Muscle of back (tissue), 11 donors: ENCODE results near the gene TJAP1. TPM values are rescaled to one million over a fixed set of nuclear protein-coding genes. Genes with fewer than 3 reads are reported as not detected.
"Not testable (repeated sequence)": the region's sequence is repeated elsewhere in the genome, so short reads cannot be mapped to it uniquely, and the experiment has no call there.

Experiments
- DNase-seq, 3 donors: peaks; one replicate each; pipeline versions ENCODE4 v3.0.0 to v3.0.0-alpha.2; 2013
- polyA plus RNA-seq, 10 donors: library from polyadenylated mRNA; unstranded; fragments of 120-200 nt; gene quantifications; one replicate each; pipeline ENCODE4 v1.2.1, GENCODE V29; 2013; ENCODE audit not compliant: insufficient read length in 10 of 10

Gene TJAP1
- polyA plus RNA-seq, 10 donors, result 17.8 to 35.8 (median 25.1) TPM

DNA sequence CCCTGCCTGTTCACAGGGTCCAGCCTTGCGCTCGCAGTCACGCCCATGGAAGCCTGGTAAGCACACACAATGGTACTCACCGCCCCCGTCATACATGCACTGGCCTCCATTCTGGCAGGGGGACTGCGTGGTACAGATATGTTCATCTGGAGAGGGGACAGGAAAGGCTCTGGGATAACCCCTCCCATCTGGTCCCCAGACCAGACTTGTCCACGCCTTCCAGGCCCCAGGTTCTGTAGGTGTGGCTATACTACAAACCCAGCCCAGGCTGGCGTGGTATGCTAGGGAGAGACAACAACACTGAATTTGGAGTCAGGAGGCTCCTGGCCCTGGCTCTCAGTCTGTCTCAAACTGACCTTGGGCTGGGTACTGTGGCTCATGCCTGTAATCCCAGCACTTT lies 25.4 kb upstream of the TJAP1 start:
- no peak for DNase-seq

DNA sequence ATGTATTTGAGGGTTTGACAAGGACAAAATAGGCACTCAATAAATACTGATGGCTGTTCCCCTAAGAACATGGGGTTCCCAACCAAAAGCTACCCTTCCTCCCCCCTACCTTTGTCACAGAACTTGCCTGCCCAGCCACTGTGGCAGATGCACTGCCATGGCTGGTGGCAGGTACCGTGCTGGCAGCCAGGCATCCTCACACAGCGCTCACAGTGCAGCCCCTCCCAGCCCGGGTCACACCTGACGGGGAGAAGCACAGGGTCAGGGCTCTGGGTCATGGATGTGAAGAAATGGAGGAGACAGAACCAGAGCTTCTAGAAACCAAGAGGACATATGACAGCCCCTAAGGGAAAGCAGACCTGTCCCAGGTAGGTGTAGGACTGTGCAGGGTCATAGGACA lies 24.5 kb upstream of the TJAP1 start:
- no peak for DNase-seq

DNA sequence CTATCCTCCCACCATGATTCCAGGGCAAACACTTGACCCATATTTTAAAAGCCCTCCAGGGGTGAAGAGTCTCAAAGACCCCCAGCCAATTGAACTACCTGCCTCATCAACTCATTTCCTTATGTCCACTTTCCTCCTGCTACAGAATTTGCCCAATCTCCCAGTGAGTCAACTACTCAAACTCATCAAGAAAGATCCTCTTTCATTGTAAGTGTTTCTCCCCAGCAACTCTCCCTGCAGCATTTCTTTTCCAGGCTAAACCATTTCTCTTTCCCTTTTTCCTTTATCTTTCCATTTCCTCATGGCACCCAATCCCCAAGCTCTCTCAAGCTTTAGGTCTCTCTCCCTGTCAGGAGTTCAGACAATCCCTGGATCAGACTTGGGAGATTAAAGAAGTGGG lies 23.5 kb upstream of the TJAP1 start:
- DNase-seq, result no peak

DNA sequence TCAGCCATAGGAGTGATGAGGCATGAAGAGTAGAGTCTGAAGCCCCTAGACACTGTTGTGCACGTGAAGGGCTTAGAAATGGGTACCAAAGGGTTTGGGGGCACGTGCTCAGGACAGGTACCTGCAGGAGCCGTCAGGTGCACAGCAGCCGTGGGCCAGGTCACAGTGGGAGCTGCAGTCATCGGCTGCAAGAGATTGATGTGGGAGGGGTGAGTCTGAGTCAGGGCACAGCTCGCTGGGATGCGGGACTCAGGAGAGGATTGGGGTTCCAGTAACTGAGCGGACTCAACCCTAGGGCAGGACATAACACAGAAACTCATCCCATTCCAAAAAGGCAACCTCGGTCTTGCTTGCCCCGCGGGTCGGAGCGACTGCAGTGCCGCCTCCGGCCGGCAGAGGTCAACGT lies 23.1 kb upstream of the TJAP1 start:
- DNase-seq, result no peak

DNA sequence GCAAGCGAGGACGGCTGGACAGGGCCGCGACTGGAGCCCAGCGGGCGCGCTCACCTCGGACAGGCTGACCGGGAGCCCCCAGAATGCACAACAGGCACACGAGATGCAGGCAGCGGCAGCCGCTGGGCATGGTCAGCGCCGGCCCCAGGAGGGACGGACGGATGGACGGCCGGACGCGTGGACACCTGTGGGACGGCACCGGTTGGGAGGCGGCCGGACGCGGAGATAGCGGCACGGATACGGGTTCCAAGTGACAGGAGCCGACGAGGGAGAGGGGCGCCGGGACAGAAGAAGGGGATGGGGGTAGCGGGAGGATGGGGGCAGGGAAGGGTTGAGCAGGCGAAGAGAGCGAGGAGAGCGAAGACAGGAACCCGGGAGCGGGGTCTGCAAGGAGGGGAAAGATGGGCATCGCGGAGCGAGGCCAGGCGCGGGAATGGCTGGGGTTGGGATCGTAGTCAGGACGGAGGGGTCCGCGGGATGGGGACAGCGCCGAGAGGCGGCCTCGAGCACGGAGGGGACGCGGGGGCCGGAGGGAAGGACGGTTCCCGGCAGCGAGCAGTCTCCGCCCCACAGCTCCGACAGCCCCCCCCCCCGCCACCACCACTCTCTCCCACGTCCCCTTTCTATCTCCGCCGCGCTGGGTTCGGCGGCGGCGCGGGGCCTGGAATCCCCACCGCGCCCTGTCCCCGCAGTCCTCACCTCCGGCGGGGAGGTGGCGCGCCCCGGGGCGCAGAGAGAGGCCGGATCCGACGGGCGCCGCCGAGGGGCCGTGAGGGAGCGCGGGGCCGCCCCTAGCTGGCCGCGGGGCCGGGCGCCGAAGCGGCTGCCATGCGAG lies 22.5 kb upstream of the TJAP1 start:
- peak; percentile 65 to 93 (median 88) for DNase-seq

DNA sequence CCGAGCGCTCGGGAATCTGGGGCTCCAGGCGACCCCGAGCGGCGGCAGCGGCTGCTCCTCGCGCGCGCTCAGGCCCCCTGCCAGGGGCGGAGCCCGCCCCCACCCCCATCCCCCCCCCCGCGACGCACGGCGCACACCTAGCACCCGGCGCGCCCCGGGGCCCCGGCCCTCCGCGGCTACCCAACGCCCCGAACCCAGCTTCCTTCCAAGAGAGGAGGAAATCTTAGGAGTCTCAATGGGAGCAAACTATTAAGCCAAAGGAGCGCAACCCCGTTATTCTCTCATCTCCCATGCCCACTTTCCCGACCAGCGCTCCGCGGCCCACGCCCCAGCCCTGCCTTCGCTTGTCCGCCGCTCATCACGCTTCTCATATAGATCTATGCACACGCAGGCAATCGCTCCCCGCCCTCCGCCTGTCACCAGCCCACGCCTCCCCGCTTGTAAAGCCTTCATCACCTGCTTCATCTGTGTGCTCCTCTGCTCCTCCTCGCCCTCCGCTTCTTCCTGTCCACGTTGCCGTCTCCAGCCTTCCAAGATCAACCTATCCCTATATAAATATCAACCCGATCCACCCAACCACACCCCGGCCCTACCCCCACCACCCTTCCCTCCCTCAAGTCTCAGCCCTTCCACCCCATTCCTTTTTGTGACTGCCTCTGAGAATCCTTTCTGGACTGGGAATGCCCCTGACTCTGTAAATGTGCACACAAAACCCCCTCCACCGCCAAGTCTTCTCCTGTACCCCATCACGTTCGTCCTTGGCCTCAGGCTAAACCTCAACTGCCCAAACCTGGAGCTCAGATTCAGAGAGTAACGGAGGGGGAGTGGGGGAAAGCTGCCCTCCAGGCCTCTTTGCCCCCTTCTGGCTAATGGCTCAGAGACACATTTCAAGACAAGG lies 21.6 kb upstream of the TJAP1 start, which contains the start of gene DLK2:
Gene DLK2 (minus strand): TSS at position 18 of the 898 bp plus-strand sequence. CDS start 723 bp downstream, outside the sequence.
- peak in 2 of 3 donors; percentile 15 to 40 for DNase-seq

DNA sequence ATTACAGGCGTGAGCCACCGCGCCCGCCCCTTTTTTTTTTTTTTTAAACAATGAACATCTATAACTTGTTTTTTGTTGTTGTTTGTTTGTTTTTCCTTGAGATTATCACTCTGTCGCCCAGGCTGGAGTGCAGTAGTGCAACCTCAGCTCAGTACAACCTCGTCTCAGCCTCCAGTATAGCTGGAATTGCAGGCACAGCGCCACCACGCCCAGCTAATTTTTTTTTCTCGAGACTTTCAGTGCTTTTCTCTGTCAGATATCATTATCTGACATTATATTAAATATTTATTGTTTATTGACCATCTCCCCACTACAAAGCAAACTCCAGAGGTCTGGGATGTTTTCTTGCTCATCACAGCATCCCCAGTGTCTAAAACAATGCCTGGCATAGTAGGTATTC lies 19.7 kb upstream of the TJAP1 start:
- DNase-seq, result no peak

DNA sequence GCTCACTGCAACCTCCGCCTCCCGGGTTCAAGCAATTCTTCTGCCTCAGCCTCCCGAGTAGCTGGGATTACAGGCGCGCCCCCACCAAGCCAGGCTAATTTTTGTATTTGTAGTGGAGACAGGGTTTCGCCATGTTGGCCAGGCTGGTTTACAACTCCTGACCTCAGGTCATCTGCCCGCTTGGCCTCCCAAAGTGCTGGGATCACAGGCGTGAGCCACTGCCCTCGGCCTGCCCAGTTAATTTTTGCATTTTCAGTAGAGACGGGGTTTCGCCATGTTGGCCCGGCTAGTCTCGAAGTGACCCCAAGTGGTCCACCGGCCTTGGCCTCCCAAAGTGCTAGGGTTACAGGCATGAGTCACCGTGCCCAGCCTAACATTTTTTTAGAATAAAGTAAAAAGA lies 19.2 kb upstream of the TJAP1 start:
- not testable (repeated sequence) for DNase-seq

DNA sequence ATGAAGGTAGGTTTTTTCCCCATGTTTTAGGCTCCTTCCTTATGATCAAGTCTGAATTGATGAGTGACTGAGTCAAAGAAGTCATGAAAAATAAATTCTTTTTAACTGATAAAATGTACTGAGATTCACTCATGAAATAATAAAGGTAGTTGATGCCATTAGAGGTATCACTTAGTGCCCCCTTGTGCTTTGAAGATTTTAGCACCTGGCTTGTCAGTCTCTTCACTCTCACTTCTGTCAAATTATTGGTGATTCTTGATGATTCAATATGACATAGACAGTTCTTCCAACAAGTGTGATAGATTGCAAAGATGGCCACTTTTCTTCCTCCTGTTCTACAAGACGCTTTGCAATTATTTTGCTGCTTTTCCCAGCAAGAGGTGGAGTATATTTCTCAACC lies 17.8 kb upstream of the TJAP1 start:
- no peak for DNase-seq

DNA sequence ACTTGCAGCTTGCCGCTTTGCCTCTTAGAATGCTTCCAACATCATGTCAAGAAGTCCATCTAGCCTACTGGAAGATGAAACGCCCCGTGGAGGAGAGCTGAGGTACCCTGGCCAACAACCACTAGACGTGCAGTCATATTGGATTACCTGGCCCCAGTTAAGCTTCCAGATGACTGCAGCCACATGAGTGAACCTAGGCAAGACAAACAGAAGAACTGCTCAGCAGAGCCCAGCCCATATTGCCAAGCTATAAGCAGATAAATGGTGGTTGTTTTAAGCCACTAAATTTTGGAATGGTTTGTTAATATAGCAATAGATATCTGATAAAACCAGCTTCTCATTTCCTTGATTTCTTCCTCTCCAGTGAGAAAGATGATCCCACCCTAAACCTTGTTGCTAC lies 17.3 kb upstream of the TJAP1 start:
- DNase-seq, result no peak

DNA sequence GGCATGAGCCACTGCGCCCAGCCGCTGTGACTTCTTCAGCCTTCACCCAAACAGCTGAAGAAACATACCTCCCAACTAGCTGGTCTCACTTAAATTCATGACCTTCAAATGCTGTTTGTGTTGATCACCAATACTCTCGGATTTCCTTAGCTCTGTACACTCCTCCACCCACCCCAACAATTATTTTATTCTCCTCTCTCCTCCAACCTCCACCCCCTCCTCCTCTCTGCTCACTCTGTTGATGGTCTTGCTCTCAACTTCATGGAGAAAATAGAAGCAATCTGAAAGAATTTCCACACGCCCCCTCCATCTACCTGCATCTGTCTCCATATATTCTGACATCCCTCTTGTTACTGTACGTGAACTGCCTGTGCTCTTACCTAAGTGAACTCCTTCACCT lies 15.4 kb upstream of the TJAP1 start:
- no peak for DNase-seq

DNA sequence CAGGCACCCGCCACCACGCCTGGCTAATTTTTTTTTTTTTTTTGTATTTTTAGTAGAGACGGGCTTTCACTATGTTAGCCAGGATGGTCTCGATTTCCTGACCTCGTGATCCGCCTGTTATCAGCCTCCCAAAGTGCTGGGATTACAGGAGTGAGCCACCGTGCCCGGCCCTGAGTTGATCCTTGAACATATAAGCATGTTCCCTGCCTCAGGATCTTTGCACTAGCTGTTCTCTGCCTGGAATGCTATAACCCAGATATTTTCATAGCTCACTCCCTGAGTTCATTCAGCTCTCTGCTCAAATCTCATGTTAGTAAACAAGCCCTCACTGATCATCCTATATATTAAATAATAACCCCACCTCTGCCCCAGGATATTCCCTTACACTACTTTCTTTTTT lies 13.0 kb upstream of the TJAP1 start:
- DNase-seq, result no peak

DNA sequence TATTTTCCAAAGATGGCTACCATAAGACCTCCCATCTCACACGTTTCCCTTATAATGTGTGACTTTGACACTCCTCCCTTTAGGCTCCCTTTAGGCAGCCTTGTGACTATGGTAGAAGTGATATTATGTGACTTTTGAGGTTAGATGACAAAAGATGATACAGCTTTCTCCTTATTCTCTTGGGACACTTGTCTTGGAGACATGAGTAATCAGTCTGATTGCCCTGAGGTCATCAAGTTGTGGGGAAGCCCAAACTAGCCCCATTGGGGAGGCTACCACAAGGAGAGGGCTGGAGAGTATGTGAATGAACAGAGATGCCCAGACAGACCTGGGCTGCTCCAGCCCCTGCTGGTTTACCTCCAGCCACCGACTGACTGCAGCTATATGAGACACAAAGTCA lies 11.4 kb upstream of the TJAP1 start:
- no peak for DNase-seq

DNA sequence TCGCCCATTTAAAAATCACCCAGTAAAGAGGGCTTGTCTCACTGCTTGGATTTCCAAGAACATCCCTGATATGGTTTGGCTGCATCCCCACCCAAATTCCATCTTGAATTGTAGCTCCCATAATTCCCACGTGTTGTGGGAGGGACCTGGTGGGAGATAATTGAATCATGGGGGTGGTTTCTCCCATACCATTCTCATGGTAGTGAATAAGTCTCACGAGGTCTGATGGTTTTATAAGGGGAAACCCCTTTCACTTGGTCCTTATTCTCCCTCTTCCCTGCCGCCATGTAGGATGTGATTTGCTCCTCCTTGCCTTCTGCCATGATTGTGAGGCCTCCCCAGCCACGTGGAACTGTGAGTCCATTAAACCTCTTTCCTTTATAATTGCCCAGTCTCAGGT lies 10.1 kb upstream of the TJAP1 start:
- DNase-seq, result not testable (repeated sequence)

DNA sequence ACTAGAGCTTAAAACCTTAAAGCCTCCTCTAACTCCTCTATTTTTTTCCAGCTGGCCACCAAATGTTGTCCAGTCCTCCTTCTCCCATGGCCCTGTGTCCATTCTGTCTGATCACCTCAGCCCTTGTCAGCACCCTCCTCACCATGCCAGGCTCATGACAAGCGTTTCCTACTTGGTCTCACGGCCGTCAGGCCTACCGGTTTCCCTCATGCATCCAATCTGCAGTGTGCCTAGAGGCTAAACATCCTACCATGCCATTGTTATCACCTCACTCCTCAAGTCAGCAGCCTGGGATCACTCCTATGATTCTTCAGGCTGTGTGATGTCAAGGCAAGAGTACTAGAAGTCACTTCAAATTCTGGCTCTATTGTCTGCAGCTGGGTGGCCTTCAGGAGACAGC lies 9.6 kb upstream of the TJAP1 start:
- DNase-seq, result no peak

DNA sequence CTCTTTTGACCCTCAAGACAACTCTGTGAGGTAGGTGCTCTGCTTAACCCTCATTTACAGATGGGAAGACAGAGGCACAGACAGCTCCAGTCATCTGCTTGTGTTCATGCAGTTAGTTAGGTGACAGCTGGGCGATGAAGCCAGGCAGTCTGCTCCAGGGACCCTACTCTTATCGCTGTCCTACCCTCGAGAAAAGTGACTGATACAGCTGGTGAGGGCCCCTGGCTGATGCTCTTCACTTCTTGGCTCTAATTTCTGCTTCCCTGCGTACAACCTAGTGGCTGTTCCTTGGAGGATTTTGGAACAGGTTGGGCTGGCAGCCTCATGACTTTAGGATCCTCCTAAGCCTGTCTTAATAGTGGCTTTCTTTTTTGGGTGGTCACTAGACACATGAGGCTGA lies 9.1 kb upstream of the TJAP1 start:
- DNase-seq, result no peak

DNA sequence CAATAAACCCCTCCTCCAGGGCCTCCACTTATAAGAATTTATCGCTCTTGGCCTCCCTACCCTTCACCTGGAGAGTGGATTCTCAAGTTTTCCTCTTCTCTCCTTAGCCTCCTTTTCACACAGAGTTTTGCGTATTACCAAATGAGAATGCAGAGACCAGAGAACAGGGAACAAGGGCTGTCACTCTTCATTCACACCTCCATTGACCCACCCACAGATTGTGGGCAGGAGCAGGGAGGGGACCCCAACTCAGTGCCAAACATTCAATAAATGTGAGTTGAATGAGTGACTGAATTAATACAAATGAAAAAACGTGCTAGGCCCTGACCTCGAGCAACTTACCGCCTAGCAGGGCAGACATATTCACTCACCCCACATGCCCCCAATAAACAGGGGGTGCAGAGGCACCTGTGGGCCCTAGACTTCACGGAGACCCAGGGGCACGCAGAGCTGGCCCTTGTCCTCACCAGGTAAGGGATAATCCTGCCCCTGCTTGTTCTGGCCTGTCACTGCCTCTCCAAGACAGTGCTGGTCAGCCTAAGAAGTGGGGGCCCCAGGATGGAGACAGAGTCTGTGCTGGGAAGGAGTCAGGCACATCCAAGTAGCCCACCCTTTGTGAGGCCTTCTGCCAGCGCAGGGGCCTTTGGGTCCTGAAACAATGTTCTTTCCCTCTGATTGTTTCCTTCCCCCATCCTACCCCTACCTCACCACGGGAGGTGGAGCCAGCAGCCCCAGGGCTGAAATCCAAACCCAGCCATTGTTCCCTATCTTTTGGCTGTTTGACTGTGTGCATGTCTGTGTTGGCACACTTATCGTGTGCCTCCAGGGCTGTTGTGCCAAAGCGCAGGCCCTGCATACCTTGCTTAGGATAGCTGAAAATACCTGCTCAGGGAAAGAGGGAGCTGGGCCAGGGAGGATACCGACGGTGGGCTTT lies 8.4 kb upstream of the TJAP1 start:
- no peak for DNase-seq

DNA sequence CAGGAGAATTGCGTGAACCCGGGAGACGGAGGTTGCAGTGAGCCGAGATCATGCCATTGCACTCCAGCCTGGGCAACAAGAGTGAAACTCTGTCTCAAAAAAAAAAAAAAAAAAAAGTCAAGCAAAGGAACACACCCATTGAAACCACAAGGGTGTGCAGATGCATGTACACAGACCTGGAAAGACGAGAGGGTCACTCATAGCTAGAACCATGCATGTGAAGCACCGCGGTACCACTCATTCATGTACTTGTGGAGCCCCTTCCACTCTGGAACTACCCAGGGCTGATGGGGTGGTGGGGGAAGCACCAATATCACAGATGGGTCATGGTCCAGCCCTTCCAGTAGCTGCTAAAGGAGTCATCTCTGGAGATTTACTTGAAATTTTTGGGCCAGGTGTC lies 7.4 kb upstream of the TJAP1 start:
- DNase-seq, result no peak

DNA sequence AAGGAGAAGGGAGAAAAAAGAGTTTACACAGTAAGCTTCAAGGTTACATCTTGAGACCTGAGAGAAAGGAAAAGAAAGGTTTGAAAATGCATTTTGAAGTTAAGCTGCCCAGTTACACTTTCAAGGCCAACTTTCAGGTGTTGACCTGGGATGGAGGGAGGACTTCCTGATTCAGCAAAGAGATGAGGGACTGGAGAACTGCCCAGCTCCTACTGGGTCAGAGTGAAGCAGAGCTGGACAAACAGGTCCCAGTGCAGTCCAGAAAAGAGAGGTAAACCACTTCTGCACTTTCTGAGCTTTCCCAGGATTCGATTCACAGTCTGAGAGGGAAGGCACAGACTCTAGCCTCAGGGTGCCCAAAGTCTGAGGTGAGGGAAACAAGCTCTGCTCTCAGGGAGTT lies 6.0 kb upstream of the TJAP1 start:
- DNase-seq, result no peak

DNA sequence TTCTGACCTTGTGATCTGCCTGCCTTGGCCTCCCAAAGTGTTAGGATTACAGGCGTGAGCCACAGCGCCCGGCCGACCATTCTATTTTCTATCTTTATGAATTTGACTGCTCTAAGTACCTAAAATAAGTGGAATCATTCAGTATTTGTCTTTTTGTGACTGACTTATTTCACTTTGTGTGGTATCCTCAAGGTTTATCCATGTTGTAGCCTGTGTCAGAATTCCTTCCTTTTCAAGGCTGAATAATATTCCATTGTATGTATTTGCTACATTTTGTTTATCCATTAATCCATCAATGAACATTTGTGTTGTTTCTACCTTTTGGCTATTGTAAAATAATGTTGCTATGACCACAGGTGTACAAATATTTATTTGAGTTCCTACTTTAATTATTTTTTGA lies 4.9 kb upstream of the TJAP1 start:
- no peak for DNase-seq

DNA sequence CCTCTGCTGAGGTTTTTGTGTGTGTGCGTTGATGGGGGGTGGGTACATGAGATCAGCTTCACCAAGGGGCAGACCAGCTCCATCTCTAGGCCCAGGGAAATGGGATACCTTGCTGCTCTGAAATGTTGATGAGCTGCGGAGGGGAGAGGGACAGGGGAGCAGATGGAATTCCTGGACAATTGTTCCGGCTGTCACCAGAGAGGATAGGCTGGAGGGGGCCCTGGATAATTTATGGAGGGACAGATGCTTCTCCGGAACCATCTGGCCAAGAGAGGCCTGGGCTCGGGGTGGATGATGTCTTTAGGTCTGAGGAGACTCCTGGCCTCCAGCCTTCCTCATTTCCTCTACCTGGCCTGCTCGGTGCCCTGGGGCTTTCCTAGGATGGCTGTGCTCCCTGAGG lies 1.9 kb upstream of the TJAP1 start:
- DNase-seq, result no peak

DNA sequence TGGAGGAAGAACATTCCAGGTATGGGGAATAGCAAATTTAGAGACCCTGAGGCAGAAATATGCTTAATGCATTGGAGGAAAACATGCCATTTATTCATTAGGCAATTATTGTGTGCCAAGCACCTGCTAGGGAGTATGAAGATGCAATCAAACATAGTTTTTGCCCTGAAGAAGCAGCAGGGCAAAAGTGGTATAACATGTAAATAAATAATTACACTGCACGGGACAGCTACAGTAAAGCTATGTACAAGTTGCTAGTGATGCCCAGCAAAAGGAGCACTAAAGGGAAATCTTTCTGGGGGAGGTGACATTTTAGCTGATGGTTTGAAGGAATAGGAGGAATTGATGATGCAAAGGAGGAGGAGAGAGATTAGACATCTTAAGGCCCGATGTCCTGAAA lies 624 bp upstream of the TJAP1 start:
- no peak for DNase-seq
